Measurements from ENCODE around the gene AADAC.

GRCh38 chr3:151766454-151766853, 47.5 kb upstream of the AADAC start:
- TF ChIP-seq POLR2A (IDR thresholded peaks at IDR 0.05; ENCODE audit: low read length) (no peak), GATA1 (IDR thresholded peaks at IDR 0.05; ENCODE audit: low read depth, low read length) (no peak)
